Measurements from ENCODE around the gene SIX5. TPM values are rescaled to one million over a fixed set of nuclear protein-coding genes. Genes with fewer than 3 reads are reported as not detected.

The SIX5 gene
- total and polyA plus RNA-seq, 9 of the 15 experiments (the other 6 are each of a cell fraction or from before 2014, with no cell fraction given): 1.4 to 17.2 (median 7.4) TPM; not detected in 2

DNA sequence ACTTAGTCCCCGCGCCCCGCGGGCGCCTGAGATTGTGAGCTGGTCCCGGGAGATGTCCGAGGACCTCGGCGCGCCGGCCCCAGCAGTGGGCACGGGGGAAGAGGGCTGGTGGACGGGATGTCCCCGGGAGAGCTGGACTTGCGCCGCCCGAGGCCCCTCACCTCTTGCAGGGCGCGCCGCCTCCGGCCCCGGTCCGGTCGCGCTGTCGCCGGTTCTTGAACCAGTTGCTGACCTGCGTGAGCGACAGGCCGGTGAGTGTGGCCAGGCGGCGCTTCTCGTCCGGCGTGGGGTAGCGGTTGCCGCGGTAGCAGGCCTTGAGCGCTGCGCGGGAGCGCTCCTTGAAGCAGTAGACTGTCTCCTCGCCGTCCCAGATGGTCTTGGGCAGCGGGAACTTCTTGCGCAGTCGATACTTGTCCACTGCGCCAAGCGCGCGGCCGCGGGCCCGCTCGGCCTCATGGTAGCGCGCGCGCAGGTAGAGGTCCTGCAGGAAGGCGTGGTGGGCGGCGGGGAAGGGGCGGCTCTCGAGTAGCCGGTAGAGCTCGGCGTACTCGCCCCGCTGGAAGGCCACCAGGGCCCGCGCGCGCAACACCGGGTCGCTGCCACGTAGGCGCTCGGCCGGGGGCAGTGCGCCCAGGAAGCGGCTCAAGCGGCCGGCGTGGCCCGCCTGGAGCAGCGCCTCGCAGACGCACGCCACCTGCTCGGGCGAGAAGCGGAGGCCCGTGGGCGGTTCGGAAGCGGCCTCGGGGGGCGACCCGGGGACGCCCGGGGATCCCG is 984 bp downstream of the SIX5 start (continued):
- TF ChIP-seq SAFB2 (IDR thresholded peaks at IDR 0.05; ENCODE audit: borderline replicate concordance, low read depth, low read length, severe bottlenecking) (no peak), CBX2 (IDR thresholded peaks at IDR 0.05; ENCODE audit: insufficient read depth, low read length, poor library complexity, severe bottlenecking) (no peak), POLR2G (IDR thresholded peaks at IDR 0.05; ENCODE audit: low read depth, low read length) (peak; percentile 81), ZNF561 (CRISPR knock-in tag; conservative IDR thresholded peaks at IDR 0.05) (no peak), HMGN3 (IDR thresholded peaks at IDR 0.05; ENCODE audit: borderline replicate concordance, extremely low read depth, insufficient read length, low read depth, low read length) (peak; percentile 18), HDAC3 (IDR thresholded peaks at IDR 0.05; ENCODE audit: borderline replicate concordance, partially characterized antibody) (no peak), ZNF79 (CRISPR knock-in tag; IDR thresholded peaks at IDR 0.05; ENCODE audit: low read depth) (no peak), TEAD1 (CRISPR knock-in tag; IDR thresholded peaks at IDR 0.05) (peak in 1 of 2 experiments; percentile 27; a peak in 1 of 4 replicates), SP2 (IDR thresholded peaks at IDR 0.05; ENCODE audit: extremely low read depth, low read depth, low read length, poor library complexity, severe bottlenecking) (no peak)
- TF ChIP-seq, protein P1, sequence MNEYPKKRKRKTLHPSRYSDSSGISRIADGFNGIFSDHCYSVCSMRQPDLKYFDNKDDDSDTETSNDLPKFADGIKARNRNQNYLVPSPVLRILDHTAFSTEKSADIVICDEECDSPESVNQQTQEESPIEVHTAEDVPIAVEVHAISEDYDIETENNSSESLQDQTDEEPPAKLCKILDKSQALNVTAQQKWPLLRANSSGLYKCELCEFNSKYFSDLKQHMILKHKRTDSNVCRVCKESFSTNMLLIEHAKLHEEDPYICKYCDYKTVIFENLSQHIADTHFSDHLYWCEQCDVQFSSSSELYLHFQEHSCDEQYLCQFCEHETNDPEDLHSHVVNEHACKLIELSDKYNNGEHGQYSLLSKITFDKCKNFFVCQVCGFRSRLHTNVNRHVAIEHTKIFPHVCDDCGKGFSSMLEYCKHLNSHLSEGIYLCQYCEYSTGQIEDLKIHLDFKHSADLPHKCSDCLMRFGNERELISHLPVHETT (CRISPR knock-in tag; conservative IDR thresholded peaks at IDR 0.05 in 1 of 2, IDR thresholded peaks at IDR 0.05 in 1 of 2): no peak
- TF ChIP-seq, protein P2, sequence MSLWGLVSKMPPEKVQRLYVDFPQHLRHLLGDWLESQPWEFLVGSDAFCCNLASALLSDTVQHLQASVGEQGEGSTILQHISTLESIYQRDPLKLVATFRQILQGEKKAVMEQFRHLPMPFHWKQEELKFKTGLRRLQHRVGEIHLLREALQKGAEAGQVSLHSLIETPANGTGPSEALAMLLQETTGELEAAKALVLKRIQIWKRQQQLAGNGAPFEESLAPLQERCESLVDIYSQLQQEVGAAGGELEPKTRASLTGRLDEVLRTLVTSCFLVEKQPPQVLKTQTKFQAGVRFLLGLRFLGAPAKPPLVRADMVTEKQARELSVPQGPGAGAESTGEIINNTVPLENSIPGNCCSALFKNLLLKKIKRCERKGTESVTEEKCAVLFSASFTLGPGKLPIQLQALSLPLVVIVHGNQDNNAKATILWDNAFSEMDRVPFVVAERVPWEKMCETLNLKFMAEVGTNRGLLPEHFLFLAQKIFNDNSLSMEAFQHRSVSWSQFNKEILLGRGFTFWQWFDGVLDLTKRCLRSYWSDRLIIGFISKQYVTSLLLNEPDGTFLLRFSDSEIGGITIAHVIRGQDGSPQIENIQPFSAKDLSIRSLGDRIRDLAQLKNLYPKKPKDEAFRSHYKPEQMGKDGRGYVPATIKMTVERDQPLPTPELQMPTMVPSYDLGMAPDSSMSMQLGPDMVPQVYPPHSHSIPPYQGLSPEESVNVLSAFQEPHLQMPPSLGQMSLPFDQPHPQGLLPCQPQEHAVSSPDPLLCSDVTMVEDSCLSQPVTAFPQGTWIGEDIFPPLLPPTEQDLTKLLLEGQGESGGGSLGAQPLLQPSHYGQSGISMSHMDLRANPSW (CRISPR knock-in tag; IDR thresholded peaks at IDR 0.05): no peak
- TF ChIP-seq, protein P3, sequence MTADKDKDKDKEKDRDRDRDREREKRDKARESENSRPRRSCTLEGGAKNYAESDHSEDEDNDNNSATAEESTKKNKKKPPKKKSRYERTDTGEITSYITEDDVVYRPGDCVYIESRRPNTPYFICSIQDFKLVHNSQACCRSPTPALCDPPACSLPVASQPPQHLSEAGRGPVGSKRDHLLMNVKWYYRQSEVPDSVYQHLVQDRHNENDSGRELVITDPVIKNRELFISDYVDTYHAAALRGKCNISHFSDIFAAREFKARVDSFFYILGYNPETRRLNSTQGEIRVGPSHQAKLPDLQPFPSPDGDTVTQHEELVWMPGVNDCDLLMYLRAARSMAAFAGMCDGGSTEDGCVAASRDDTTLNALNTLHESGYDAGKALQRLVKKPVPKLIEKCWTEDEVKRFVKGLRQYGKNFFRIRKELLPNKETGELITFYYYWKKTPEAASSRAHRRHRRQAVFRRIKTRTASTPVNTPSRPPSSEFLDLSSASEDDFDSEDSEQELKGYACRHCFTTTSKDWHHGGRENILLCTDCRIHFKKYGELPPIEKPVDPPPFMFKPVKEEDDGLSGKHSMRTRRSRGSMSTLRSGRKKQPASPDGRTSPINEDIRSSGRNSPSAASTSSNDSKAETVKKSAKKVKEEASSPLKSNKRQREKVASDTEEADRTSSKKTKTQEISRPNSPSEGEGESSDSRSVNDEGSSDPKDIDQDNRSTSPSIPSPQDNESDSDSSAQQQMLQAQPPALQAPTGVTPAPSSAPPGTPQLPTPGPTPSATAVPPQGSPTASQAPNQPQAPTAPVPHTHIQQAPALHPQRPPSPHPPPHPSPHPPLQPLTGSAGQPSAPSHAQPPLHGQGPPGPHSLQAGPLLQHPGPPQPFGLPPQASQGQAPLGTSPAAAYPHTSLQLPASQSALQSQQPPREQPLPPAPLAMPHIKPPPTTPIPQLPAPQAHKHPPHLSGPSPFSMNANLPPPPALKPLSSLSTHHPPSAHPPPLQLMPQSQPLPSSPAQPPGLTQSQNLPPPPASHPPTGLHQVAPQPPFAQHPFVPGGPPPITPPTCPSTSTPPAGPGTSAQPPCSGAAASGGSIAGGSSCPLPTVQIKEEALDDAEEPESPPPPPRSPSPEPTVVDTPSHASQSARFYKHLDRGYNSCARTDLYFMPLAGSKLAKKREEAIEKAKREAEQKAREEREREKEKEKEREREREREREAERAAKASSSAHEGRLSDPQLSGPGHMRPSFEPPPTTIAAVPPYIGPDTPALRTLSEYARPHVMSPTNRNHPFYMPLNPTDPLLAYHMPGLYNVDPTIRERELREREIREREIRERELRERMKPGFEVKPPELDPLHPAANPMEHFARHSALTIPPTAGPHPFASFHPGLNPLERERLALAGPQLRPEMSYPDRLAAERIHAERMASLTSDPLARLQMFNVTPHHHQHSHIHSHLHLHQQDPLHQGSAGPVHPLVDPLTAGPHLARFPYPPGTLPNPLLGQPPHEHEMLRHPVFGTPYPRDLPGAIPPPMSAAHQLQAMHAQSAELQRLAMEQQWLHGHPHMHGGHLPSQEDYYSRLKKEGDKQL (CRISPR knock-in tag; IDR thresholded peaks at IDR 0.05; ENCODE audit: borderline replicate concordance): peak; percentile 82
- TF ChIP-seq, protein P4, sequence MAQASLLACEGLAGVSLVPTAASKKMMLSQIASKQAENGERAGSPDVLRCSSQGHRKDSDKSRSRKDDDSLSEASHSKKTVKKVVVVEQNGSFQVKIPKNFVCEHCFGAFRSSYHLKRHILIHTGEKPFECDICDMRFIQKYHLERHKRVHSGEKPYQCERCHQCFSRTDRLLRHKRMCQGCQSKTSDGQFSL (CRISPR knock-in tag; IDR thresholded peaks at IDR 0.05): no peak
- TF ChIP-seq, protein P4 (tag; IDR thresholded peaks at IDR 0.05): no peak; a peak in 1 of 4 replicates
